Measurements from ENCODE around the gene EYA2.

EYA2 gene

GRCh38 chr20:47210470-47210869 is 315.8 kb downstream of the EYA2 start:
- FAIRE-seq = no peak

- no peak for FAIRE-seq
Measured at GRCh38 chr20:47211036-47211435, 316.4 kb downstream of the EYA2 start.

GRCh38 chr20:47212606-47213207 is 318.1 kb downstream of the EYA2 start:
- FAIRE-seq = no peak

- FAIRE-seq = no peak
Measured at GRCh38 chr20:47213966-47214365, 319.3 kb downstream of the EYA2 start.

- no peak for FAIRE-seq
Measured at GRCh38 chr20:47215653-47216397, 321.2 kb downstream of the EYA2 start.

GRCh38 chr20:47216819-47217410 is 322.3 kb downstream of the EYA2 start:
- no peak for FAIRE-seq

- no peak for FAIRE-seq
Measured at GRCh38 chr20:47217482-47218446, 323.1 kb downstream of the EYA2 start.

- no peak for FAIRE-seq
Measured at GRCh38 chr20:47220161-47220582, 325.5 kb downstream of the EYA2 start.

GRCh38 chr20:47221036-47221625 is 326.5 kb downstream of the EYA2 start:
- no peak for FAIRE-seq

GRCh38 chr20:47222468-47223119 is 328.0 kb downstream of the EYA2 start:
- no peak for FAIRE-seq

- no peak for FAIRE-seq
Measured at GRCh38 chr20:47223896-47224295, 329.3 kb downstream of the EYA2 start.

- FAIRE-seq = no peak
Measured at GRCh38 chr20:47224300-47224791, 329.7 kb downstream of the EYA2 start.

- no peak for FAIRE-seq
Measured at GRCh38 chr20:47224857-47225256, 330.2 kb downstream of the EYA2 start.

GRCh38 chr20:47225458-47225857 is 330.8 kb downstream of the EYA2 start:
- FAIRE-seq = no peak

GRCh38 chr20:47227119-47227518 is 332.5 kb downstream of the EYA2 start:
- no peak for FAIRE-seq

- no peak for FAIRE-seq
Measured at GRCh38 chr20:47227576-47227975, 332.9 kb downstream of the EYA2 start.

GRCh38 chr20:47228654-47229053 is 334.0 kb downstream of the EYA2 start:
- no peak for FAIRE-seq

- FAIRE-seq = no peak
Measured at GRCh38 chr20:47230811-47231256, 336.2 kb downstream of the EYA2 start.

GRCh38 chr20:47231382-47232039 is 336.9 kb downstream of the EYA2 start:
- no peak for FAIRE-seq

GRCh38 chr20:47232518-47232917 is 337.9 kb downstream of the EYA2 start:
- FAIRE-seq = no peak
